GM21367 (cell line): ENCODE measurements around the gene ETNK1.
A peak's percentile ranks its signal among the peaks of the same experiment; 100 is the strongest.
"Not testable (repeated sequence)": the region's sequence is repeated elsewhere in the genome, so short reads cannot be mapped to it uniquely, and the experiment has no call there.

Experiments used
- ATAC-seq: cut with Tn5 transposase; IDR thresholded peaks from one replicate; pipeline ENCODE4 v1.9.1; 2021; ENCODE audit not compliant: unreplicated experiment

The ETNK1 gene

DNA sequence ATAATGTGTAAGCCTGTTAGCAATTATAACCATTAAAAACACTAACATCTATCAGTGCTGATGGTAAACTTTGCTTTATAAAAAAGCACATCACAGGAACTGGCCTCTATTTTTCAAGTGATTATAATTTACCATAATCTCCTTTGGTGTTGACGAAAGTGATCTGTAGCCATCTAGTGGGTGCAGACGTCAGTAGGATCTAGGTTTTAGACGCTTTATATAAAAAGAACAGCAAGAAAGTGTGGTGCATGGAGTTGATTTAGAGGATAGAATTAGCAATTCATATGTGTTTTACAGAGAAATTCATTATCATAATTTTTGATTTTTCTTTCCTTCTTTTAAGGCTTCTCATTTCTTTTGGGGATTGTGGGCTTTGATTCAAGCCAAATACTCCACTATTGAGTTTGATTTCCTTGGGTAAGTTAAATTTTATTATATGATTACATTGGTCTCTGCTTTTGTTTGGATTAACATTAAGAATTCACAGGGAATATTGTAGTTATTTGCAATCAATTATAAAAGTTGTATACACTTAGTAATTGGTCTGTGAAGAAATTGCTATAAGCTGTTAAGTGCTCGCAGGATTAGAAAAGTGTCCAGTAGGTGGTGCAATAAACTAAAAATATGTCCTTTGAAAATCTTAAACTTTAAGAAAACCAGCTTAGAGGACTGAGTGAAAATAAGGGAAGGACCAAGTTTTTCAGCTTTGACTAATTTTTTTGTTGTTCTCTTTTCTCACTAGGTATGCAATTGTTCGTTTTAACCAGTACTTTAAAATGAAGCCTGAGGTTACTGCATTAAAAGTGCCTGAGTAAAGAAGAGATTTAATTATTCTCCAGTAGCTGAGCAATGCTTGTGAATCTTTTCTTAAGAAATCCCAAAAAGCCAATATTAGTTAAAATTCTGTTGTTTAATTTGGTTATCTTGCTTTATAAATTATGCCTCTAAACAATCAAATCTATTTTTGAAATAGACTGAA is 59.5 kb downstream of the ETNK1 start:
- peak; percentile 41 for ATAC-seq

DNA sequence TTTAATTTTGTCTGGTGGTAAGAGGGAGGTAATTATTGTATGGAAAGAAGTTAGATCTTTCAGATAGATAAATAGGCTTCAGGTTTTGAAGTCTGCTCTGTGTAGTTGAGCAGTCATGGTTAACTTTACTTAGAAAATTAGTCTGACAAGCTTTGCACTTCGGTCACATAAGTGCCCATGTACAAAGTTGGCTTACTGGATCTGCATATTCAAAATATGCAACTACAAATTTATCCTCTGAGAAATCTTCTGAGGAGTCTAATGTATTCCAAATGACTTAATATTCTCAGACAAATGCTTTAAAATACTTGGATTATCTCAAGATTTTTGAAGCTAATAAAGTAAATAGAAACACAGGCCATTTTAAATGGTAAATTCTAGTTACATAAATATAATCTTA is 61.2 kb downstream of the ETNK1 start:
- no peak for ATAC-seq

DNA sequence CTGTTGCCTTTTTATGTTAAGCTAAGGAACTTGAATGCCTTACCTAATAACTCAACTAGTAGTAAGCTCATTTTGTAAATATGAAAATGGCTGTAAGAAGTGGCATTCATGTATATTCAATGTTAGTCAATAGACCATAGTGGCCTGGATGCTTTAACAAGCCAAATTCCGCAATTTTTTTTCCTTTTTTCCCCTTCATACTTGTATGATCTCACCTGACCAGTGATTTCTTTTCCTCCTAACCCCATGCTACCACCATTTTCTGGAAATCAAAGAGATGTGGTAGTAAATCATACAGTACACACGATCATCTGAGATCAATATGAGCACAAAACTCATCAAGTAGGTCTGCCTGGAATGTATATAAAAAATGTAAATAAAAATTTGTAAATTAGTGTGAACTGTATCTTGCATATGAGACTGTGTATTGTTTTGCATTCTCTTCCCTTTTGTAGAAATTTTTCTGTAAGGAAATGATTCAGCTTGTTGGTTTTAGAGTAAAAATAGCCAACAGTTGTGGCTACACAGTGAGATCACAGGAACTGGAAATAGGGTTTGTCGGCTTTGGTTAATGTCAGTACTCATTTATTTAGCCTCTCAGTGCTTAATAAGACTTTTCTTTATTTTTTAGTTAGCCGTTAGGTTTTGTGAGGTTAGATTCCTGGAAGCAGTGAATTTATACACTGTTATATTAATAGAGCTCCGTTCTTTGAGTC is 62.5 kb downstream of the ETNK1 start:
- peak; percentile 73 for ATAC-seq

DNA sequence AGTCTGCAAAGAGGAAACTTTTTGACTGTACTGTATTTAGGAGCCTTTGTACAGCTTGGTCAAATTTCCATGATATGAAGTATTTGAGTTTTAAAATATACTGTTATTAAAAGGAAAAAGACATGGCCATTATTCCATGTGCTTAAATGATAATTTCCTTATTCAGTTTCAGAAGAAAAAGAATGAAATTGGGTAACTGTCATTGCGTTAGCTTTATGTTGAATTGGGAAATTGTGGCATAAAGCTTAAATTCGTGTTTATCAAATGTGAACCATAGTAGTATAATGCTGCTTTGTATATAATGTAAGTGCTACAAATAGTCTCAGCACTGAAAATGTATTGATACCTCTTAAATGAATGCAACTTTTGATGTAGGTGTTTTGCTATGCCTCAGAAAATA is 64.9 kb downstream of the ETNK1 start:
- ATAC-seq, result no peak

DNA sequence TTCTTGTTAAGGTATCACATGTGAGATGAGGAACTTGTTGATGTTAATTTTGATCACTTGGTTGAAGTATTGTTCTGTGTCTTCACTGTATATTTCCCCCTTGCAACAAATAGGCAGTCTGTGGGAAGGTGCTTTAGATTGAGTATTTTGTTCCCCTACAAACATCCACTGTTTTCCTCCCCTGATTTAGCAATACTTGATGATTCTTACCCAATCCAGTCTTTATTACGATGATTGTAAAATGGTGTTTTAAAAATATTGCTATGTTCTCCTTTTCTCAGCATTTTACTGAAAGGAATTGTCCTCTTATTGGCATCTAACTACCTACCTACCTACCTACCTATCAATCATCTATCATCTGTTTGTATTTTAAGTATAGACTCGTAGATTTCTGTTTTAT is 66.3 kb downstream of the ETNK1 start:
- ATAC-seq, result no peak

DNA sequence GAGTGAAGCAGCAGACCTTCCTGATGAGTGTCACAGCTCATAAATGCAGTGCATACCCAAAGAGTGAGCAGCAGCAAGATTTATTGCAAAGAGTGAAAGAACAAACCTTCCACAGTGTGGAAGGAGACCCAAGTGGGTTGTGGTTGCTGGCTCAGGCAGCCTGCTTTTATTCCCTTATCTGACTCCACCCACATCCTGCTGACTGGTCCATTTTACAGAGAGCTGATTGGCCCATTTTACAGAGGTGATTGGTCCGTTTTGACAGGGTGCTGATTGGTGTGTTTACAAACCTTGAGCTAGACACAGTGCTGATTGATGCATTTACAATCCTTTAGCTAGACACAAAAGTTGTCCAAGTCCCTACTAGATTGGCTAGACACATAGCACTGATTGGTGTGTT is 67.5 kb downstream of the ETNK1 start:
- not testable (repeated sequence) for ATAC-seq

DNA sequence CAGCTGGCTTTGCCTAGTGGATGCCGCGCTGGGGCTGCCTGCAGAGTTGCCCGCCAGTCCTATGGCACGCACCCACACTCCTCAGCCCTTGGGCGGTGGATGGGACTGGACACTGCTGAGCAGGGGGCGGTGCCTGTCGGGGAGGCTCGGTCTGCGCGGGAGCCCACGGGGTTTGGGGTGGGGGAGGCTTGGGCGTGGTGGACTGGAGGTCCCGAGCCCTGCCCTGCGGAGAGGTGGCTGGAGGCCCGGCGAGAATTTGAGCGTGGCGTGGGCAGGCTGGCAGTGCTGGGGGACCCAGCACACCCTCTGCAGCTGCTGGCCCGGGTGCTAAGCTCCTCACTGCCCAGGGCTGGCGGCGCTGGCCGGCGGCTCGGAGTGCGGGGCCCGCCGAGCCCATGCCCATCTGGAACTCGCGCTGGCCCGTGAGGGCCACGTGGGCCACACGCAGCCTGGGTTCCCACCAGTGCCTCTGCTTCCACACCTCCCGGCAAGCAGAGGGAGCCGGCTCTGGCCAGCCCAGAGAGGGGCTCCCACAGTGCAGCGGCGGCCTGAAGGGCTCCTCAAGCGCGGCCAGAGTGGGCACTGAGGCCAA is 68.1 kb downstream of the ETNK1 start:
- no peak for ATAC-seq

DNA sequence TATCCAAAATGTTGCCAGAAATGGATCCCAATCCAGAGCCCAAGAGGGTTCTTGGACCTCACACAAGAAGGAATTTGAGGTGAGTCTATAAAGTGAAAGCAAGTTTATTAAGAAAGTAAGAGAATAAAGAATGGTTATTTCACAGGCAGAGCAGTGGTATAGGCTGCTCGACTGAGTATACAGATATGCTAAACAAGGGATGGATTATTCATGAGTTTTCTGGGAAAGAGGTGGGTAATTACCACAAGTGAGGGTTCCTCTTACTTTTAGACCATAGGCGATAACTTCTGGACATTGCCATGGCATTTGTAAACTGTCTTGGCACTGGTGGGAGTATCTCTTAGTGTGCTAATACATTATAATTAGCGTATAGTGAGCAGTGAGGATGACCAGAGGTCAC is 73.6 kb downstream of the ETNK1 start:
- ATAC-seq, result no peak

DNA sequence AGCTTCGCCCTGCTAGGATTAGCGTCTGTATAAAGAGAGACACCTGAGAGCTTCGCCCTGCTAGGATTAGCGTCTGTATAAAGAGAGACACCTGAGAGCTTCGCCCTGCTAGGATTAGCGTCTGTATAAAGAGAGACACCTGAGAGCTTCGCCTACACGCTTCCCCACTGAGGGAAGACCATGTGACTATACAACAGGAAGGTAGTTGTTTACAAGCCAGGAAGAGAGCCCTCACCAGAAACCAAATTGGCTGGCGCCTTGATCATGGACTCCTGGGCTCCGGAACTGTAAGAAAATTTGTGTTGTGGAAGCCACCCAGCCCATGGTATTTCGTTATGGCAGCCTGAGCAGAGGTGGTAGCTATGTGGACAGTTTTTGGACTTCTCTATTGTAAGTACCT is 74.7 kb downstream of the ETNK1 start:
- ATAC-seq, result not testable (repeated sequence)

DNA sequence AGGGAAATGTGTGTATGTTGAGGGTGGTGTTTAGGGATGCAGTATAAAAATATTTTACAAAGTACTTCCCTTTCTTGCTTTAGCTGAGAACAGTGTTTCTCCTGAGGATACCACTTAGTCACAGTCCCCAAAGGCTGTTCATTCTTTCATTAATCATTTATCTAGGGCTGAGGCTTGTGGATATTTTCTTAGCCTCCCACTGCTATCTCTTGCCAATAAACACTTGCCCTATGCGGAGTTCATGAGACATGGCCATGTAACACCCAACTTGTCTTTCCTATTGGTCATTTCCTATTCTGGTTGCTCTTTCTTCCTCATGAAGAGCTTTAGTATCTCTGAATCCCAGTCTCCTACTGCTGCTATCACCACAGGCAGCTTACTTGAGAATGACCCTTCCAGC is 75.1 kb downstream of the ETNK1 start:
- no peak for ATAC-seq

DNA sequence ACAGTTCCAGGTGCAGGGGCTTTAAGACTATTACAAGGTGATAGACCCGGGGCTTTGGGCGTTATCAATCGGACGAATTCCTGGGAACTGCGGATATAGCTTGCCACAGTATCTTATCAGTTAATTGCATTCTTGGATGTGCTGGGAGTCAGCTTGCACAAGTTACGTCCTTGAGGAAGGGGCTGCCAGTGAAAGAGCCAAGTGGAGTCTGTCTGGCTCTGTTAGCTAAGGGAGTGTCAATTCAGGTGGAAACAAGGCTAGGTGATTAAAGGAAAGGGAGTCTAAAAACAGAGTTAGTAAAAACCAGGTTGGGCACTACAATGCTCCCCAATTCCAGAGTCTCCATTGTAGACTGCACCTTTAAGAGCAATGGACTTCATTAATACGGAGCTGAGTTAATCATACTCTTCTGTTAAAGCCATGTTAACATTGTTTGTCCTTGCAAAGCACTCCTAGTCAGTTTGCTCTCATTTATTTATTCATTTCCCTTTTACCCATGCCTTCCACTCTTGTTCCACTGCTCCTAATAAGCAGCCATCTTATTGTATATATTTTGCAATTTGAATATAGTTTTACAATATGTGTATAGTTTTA is 76.3 kb downstream of the ETNK1 start:
- ATAC-seq, result not testable (repeated sequence)

DNA sequence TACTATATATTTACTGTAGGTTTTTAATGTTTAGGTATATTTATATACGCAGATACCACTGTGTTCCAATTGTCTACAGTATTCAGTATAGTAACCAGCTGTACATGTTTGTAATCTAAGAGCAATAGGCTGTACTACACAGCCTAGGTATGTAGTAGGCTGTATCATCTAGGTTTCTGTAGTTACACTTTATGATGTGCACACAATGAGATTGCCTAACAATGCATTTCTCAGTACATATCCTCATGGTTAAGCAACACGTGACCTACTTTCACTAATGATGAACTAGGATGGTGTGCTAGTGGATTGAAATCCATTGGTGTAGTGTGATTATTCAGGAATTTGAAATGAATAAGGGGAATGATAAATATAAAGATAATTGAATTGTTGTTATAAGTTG is 77.7 kb downstream of the ETNK1 start:
- no peak for ATAC-seq

DNA sequence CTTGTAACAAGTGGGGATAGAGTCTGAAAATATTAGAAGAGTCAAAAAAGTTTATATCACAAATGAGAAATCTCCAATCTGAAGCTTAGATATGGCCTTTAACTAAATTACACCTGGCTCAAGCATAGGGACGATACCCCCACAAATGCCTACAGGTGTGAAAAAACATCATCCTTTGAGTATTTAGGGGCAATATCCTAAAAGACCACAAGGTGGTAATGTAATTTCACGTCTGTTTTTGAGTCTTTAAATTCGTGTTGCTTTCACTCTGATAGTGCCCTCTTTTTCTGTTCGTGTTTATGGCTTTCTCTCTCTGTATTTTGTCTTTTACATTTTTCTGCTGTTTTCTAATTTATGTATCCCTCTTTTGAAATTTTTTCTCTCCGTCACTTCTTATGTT is 84.3 kb downstream of the ETNK1 start:
- ATAC-seq, result peak; percentile 60

DNA sequence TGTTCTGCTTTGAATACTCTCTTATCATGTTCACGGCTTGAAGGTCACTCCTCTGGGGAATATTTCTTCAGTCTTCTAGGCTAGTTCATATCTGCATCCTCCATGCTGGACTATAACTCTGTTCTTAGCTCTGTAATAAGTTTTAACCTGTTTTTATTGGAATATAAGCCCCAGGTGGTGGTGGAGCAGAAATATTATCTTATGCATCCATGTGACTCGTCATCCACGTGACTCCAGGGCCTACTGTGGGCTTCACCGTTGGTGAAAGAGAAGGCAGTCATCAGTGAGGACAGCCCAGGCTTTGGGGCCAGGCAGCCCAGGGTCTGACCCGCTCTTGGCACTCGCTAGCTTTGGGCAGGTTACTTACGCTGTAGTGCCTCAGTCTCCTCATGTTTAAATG is 87.1 kb downstream of the ETNK1 start:
- ATAC-seq, result no peak

DNA sequence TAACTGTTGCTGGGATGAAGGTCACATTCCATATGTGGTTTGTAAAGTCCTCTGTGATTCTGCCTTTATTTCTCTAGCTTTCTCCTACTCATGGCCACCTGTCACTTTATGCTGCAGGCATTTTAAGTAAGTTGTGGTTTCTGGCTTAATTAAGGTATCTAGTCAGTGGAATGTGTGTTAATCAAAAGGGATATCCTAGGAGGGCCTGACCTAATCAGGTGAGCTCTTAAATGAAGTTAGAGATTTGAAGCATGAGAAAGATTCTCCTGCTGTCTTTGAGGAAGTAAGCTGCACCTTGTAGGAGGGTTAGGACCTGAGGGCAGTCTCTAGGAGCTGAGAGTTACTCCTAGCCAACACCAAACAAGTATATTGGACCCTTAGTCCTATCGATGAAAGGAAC is 90.3 kb downstream of the ETNK1 start:
- ATAC-seq, result no peak

DNA sequence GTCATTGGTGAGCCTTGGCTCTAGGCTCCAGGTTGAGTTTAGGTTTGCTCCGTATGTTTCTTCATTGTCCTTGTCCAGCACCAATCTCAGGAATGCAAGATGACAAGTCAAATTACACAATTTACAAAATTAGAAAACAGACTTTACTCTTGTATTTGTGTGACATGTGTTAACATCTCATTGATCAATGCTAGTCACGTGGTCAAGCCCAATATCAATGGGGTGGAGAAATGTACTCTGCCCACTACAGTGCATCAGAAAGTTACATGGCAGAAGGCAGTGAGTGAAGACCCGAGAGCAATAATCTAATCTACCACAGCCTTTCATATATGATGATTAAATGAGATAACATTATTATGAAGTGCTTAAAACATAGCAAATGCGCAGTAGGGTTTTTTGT is 94.8 kb downstream of the ETNK1 start:
- ATAC-seq, result no peak

DNA sequence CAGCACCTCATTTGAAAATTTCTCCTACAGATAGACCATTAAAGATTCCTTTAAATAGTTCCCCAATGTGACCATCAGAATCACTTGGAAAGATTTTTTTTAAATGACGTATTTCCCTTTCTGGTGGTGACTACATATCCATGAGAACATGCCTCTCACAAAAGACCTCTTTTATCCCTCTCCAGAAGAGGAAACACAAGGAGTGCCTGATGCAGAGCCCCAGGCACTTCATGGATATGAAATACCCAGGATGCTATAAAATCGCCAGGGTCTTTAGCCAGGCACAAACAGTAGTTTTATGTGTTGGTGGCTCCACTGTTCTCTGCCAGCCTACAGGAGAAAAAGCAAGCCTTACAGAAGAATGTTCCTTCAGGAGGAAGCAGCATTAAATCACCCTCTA is 97.1 kb downstream of the ETNK1 start:
- ATAC-seq, result no peak

DNA sequence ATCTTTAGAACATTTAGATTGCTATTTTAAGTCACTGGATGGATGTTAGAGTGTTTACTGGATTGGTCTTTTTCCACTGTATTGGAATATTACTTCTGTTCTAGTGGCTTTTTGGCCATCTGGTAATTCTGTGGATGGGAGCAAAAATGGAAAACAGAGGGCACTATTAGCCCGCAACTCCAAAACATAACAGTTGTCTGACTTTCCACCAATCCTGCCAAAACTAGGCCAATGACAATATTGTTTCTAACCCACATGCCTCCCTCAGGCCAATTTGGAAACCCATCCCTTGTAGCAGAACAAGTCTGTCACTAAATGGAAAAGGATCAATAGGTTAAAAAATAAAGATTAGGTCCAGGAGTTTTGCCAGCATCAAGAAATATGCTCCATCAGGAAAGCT is 97.8 kb downstream of the ETNK1 start:
- no peak for ATAC-seq

DNA sequence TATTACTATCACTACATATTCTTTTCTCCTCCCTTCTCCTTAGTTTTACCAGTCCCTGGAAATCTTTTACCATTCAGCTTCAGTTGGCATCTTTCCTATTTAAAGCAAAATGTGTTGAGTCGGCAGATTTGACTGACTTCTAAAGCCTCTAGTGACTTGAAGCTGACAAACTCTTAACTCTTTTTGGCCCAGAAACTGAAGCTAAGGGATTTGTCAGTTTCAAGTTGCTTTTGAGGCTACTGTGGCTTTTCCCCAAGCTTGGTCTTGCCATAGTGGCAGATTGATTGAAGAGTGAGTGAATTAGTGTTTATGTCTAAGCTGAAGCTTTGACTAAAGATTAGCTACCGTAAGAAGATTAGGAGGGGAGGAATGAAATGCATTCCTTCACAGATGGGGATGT is 104.0 kb downstream of the ETNK1 start:
- no peak for ATAC-seq

DNA sequence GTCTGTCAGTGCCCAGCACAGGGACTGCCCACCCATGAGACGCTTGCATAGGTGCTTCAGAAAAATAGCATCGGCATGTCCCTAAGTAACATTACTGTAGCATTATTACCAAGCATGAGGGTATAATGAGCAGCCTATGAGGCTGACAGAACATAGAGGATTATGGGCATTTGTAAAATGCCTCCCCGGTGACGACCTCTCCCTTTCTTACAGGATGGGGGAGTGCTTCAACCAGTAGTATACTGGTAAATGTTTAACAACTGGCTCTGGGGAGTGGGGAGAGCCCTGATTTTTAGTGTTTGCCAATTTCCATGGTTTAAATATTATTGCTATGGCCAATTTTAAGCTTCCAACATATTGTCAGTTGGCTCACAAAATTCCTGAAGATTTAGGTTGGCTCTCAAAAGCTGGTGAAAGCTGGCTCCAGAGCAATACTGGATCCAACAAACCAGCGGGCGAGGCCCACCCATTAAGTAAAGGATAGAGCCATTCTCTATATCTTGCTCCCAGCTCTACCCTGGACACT is 104.5 kb downstream of the ETNK1 start:
- no peak for ATAC-seq

DNA sequence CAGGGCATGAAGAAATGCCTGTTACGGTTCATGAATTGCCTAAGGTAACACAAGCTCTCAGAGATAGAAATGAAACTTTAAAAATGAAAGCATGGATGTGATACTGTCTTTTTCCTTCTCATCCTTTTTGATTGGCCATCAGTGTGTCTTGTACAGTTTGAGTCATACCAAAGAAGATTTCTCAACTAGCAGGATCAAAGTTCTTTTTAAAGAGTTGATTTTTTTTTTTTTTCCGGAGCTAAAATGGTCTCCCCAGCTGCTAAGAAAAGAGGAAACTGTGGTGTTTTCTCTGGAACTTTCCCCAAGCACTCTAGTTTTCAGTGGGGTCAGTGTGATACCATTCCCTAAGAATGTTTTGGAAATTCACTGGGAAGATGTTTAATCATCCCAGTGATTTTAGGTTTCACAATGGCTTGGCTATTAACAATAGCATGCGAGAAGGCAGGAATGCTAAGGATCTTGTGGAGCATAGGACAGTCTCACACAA is 105.0 kb downstream of the ETNK1 start:
- ATAC-seq, result no peak
